ENCODE measurements around the gene DIPK1C.

GRCh38 chr18:74388227-74388626, 68.9 kb downstream of the DIPK1C start:
- TF ChIP-seq CTCF (IDR thresholded peaks at IDR 0.05): no peak
- no peak for TF ChIP-seq TCF7 (CRISPR knock-in tag; IDR thresholded peaks at IDR 0.05; ENCODE audit: low read depth)
- no peak for TF ChIP-seq MAX (CRISPR knock-in tag; IDR thresholded peaks at IDR 0.05)
- TF ChIP-seq ETV6 (CRISPR knock-in tag; IDR thresholded peaks at IDR 0.05): no peak
- TF ChIP-seq MXD4 (CRISPR knock-in tag; IDR thresholded peaks at IDR 0.05; ENCODE audit: borderline replicate concordance): no peak
- TF ChIP-seq ZBTB21 (CRISPR knock-in tag; IDR thresholded peaks at IDR 0.05; ENCODE audit: borderline replicate concordance): no peak
- no peak for TF ChIP-seq FOXJ3 (CRISPR knock-in tag; IDR thresholded peaks at IDR 0.05; ENCODE audit: borderline replicate concordance)
- no peak for TF ChIP-seq ATF2 (CRISPR knock-in tag; IDR thresholded peaks at IDR 0.05; ENCODE audit: borderline replicate concordance, low read depth)
- TF ChIP-seq NFYB (CRISPR knock-in tag; conservative IDR thresholded peaks at IDR 0.05; ENCODE audit: low read depth): no peak
- no peak for TF ChIP-seq CREM (CRISPR knock-in tag; IDR thresholded peaks at IDR 0.05)
